ENCODE data around the gene HEATR5B.

The HEATR5B gene

GRCh38 chr2:36966370-36967235 is 117.6 kb downstream of the HEATR5B start, which contains the start of gene STRN:
Gene STRN, minus strand, starts transcription at chr2:36966536. Its CDS starts 73 bp downstream, at chr2:36966463.
- peaks cover 13% of the 10 kb centered on the region for H3K4me1 ChIP-seq (ENCODE audit: insufficient read depth, poor library complexity, severe bottlenecking)
- peak; percentile 94 for DNase-seq (ENCODE audit: low spot score)
- no peaks in the 10 kb centered on the region for H3K27me3 ChIP-seq (ENCODE audit: insufficient read depth, poor library complexity, severe bottlenecking)
- H3K36me3 ChIP-seq (ENCODE audit: low read depth): 0 out of 2 replicates have a peak, but pooled peaks cover 2% of the 10 kb centered on the region
- TF ChIP-seq CTCF (IDR thresholded peaks at IDR 0.05; ENCODE audit: poor library complexity, severe bottlenecking): no peak
- H3K27ac ChIP-seq (ENCODE audit: poor library complexity, severe bottlenecking): peak within 1 kb of the TSS; percentile 71
- peak within 1 kb of the TSS; percentile 96 for H3K4me3 ChIP-seq (ENCODE audit: severe bottlenecking)
- H3K9me3 ChIP-seq (ENCODE audit: severe bottlenecking): no peaks in the 10 kb centered on the region
- peak; percentile 94 for ATAC-seq (ENCODE audit: low read depth)

GRCh38 chr2:36965751-36966369 is 118.3 kb downstream of the HEATR5B start:
- H3K9me3 ChIP-seq (ENCODE audit: severe bottlenecking): no peaks in the 10 kb centered on the region
- H3K36me3 ChIP-seq (ENCODE audit: low read depth): 0 out of 2 replicates have a peak, but pooled peaks cover 2% of the 10 kb centered on the region
- TF ChIP-seq CTCF (IDR thresholded peaks at IDR 0.05; ENCODE audit: poor library complexity, severe bottlenecking): no peak
- ATAC-seq (ENCODE audit: low read depth) (peak; percentile 22), DNase-seq (ENCODE audit: low spot score) (peak; percentile 66)
- peaks cover 13% of the 10 kb centered on the region for H3K4me1 ChIP-seq (ENCODE audit: insufficient read depth, poor library complexity, severe bottlenecking)
- H3K4me3 ChIP-seq (ENCODE audit: severe bottlenecking): peak overlapping the region; percentile 96
- H3K27ac ChIP-seq (ENCODE audit: poor library complexity, severe bottlenecking): peak overlapping the region; percentile 71
- no peaks in the 10 kb centered on the region for H3K27me3 ChIP-seq (ENCODE audit: insufficient read depth, poor library complexity, severe bottlenecking)

- no peaks in the 10 kb centered on the region for H3K27me3 ChIP-seq (ENCODE audit: insufficient read depth, poor library complexity, severe bottlenecking)
- peaks cover 15% of the 10 kb centered on the region for H3K4me1 ChIP-seq (ENCODE audit: insufficient read depth, poor library complexity, severe bottlenecking)
- ATAC-seq (ENCODE audit: low read depth): no peak
- H3K4me3 ChIP-seq (ENCODE audit: severe bottlenecking): peak overlapping the region; percentile 96
- peak overlapping the region; percentile 71 for H3K27ac ChIP-seq (ENCODE audit: poor library complexity, severe bottlenecking)
- no peak for DNase-seq (ENCODE audit: low spot score)
- H3K9me3 ChIP-seq (ENCODE audit: severe bottlenecking): no peaks in the 10 kb centered on the region
- H3K36me3 ChIP-seq (ENCODE audit: low read depth): 0 out of 2 replicates have a peak, but pooled peaks cover 2% of the 10 kb centered on the region
- no peak for TF ChIP-seq CTCF (IDR thresholded peaks at IDR 0.05; ENCODE audit: poor library complexity, severe bottlenecking)
Observed at GRCh38 chr2:36965206-36965605, 119.0 kb downstream of the HEATR5B start.

- ATAC-seq (ENCODE audit: low read depth) (no peak), DNase-seq (ENCODE audit: low spot score) (no peak)
- no peak for TF ChIP-seq CTCF (IDR thresholded peaks at IDR 0.05; ENCODE audit: poor library complexity, severe bottlenecking)
- 0 out of 2 replicates have a peak, but pooled peaks cover 2% of the 10 kb centered on the region for H3K36me3 ChIP-seq (ENCODE audit: low read depth)
- H3K27me3 ChIP-seq (ENCODE audit: insufficient read depth, poor library complexity, severe bottlenecking): no peaks in the 10 kb centered on the region
- peaks cover 16% of the 10 kb centered on the region for H3K4me1 ChIP-seq (ENCODE audit: insufficient read depth, poor library complexity, severe bottlenecking)
- no peak overlapping the region for H3K4me3 ChIP-seq (ENCODE audit: severe bottlenecking)
- no peaks in the 10 kb centered on the region for H3K9me3 ChIP-seq (ENCODE audit: severe bottlenecking)
- peak overlapping the region; percentile 71 for H3K27ac ChIP-seq (ENCODE audit: poor library complexity, severe bottlenecking)
Observed at GRCh38 chr2:36964496-36965058, 119.6 kb downstream of the HEATR5B start.

All from RWPE2 (cell line).